Measurements from ENCODE around the gene DTD1.

Gene DTD1

DNA sequence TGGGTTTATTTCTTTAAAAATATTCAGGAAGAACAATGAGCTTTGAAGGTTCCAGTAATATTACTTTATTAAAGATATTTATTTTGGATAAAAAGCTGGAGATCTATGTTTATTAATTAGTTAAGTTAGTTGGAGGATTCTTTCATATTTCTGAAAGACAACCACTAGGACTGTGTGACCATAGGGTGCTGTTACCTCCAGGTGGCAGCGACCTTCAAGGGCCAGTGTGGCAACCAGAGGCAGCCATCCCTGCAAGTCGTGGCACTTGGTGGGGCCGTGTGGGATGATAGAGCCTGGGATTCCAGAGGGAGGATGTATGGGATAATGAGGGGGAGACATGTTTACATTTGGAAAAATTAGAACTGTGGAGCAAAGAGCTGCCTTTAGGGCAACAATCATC lies 130.3 kb downstream of the DTD1 start:
- Histone ChIP-seq H3K79me2 (ENCODE audit: insufficient read depth, low read length) (no peaks in the 10 kb centered on the region), H4K20me1 (ENCODE audit: insufficient read depth, low read length, poor library complexity, severe bottlenecking) (no peaks in the 10 kb centered on the region), H3K9me3 (ENCODE audit: insufficient read depth, low read depth, low read length) (0 out of 2 replicates have a peak, but pooled peaks cover 2% of the 10 kb centered on the region), H3K36me3 (ENCODE audit: insufficient read depth, low read length) (no peaks in the 10 kb centered on the region), H3K9ac (ENCODE audit: low read depth, low read length, poor library complexity, severe bottlenecking) (no peak overlapping the region), H3K4me3 (ENCODE audit: low read length, poor library complexity, severe bottlenecking) (no peak overlapping the region), H3K9me2 (replicated peaks; ENCODE audit: low read depth, low read length) (no peaks in the 10 kb centered on the region), H2AFZ (ENCODE audit: low read length) (no peak overlapping the region), H3K4me1 (ENCODE audit: insufficient read depth, low read length, poor library complexity, severe bottlenecking) (no peaks in the 10 kb centered on the region), H3K4me2 (ENCODE audit: low read depth, low read length, poor library complexity, severe bottlenecking) (no peak overlapping the region), H3K27me3 (ENCODE audit: insufficient read depth, low read length, poor library complexity, severe bottlenecking) (no peaks in the 10 kb centered on the region), H3F3A (ENCODE audit: low read depth) (no peaks in the 10 kb centered on the region)
- TF ChIP-seq EZH2phosphoT487 (IDR thresholded peaks at IDR 0.05; ENCODE audit: borderline replicate concordance), result no peak
- TF ChIP-seq, protein P1, sequence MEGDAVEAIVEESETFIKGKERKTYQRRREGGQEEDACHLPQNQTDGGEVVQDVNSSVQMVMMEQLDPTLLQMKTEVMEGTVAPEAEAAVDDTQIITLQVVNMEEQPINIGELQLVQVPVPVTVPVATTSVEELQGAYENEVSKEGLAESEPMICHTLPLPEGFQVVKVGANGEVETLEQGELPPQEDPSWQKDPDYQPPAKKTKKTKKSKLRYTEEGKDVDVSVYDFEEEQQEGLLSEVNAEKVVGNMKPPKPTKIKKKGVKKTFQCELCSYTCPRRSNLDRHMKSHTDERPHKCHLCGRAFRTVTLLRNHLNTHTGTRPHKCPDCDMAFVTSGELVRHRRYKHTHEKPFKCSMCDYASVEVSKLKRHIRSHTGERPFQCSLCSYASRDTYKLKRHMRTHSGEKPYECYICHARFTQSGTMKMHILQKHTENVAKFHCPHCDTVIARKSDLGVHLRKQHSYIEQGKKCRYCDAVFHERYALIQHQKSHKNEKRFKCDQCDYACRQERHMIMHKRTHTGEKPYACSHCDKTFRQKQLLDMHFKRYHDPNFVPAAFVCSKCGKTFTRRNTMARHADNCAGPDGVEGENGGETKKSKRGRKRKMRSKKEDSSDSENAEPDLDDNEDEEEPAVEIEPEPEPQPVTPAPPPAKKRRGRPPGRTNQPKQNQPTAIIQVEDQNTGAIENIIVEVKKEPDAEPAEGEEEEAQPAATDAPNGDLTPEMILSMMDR (conservative IDR thresholded peaks at IDR 0.05; ENCODE audit: low read length), result peak; percentile 41

DNA sequence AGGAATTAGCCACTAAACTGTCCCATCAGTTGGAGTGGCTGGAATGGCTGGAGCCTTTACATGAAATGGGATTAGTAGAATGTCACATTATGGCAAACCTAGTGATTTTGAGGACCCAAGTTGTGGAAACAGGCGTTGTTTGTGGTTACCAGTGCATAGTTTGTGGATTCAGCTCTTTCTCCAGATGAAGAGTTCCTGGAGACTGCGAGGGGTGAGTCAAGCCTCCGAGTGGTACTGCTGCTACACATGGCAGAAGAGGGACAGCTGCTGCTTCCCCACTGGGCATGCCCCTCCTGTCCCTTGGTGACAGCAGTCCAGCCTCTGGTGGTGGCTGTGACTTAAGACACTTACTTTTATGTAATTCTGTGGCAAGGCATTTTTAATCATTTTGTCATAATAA lies 131.6 kb downstream of the DTD1 start:
- Histone ChIP-seq H3K9ac (ENCODE audit: low read depth, low read length, poor library complexity, severe bottlenecking) (no peak overlapping the region), H3K4me1 (ENCODE audit: insufficient read depth, low read length, poor library complexity, severe bottlenecking) (no peaks in the 10 kb centered on the region), H3F3A (ENCODE audit: low read depth) (no peaks in the 10 kb centered on the region), H3K9me2 (replicated peaks; ENCODE audit: low read depth, low read length) (no peaks in the 10 kb centered on the region), H2AFZ (ENCODE audit: low read length) (no peak overlapping the region), H3K27me3 (ENCODE audit: insufficient read depth, low read length, poor library complexity, severe bottlenecking) (no peaks in the 10 kb centered on the region), H3K9me3 (ENCODE audit: insufficient read depth, low read depth, low read length) (0 out of 2 replicates have a peak, but pooled peaks cover 2% of the 10 kb centered on the region), H3K4me3 (ENCODE audit: low read length, poor library complexity, severe bottlenecking) (no peak overlapping the region), H3K4me2 (ENCODE audit: low read depth, low read length, poor library complexity, severe bottlenecking) (no peak overlapping the region), H3K36me3 (ENCODE audit: insufficient read depth, low read length) (no peaks in the 10 kb centered on the region), H3K79me2 (ENCODE audit: insufficient read depth, low read length) (no peaks in the 10 kb centered on the region), H4K20me1 (ENCODE audit: insufficient read depth, low read length, poor library complexity, severe bottlenecking) (no peaks in the 10 kb centered on the region)
- TF ChIP-seq, protein P1 (conservative IDR thresholded peaks at IDR 0.05; ENCODE audit: low read length), result no peak
- TF ChIP-seq EZH2phosphoT487 (IDR thresholded peaks at IDR 0.05; ENCODE audit: borderline replicate concordance), result no peak

DNA sequence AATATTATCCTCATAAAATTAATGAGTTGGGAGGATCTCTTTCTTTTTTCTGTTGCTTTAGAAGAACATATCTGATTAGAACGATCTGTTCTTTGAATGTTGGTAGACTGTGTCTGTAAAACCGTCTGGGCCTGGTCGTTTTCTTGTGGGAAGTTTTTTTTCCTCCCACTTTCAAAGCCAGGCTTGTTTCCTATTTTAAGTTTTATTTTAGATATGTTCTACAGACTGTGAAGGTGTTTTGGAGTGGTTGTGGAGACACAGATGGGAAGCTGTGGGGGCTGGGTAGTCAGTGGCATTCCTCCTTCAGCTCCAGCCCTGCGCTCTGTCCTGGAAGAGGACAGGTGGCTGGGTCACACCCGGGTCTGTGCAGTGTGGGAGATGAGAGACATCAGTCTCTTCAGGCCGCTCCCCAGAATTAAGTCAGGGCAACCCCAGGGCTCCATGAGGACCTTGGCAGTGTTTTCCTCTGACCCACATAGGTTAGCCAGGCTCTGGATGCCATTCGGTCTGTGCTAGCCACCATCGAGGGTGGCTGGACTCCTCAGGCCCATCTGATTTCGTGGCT lies 133.8 kb downstream of the DTD1 start:
- no peak overlapping the region for H2AFZ ChIP-seq (ENCODE audit: low read length)
- H3K9me2 ChIP-seq (replicated peaks; ENCODE audit: low read depth, low read length), result no peaks in the 10 kb centered on the region
- no peaks in the 10 kb centered on the region for H3K4me1 ChIP-seq (ENCODE audit: insufficient read depth, low read length, poor library complexity, severe bottlenecking)
- no peaks in the 10 kb centered on the region for H3K27me3 ChIP-seq (ENCODE audit: insufficient read depth, low read length, poor library complexity, severe bottlenecking)
- no peaks in the 10 kb centered on the region for H4K20me1 ChIP-seq (ENCODE audit: insufficient read depth, low read length, poor library complexity, severe bottlenecking)
- no peak overlapping the region for H3K4me3 ChIP-seq (ENCODE audit: low read length, poor library complexity, severe bottlenecking)
- H3K79me2 ChIP-seq (ENCODE audit: insufficient read depth, low read length), result no peaks in the 10 kb centered on the region
- H3K36me3 ChIP-seq (ENCODE audit: insufficient read depth, low read length), result no peaks in the 10 kb centered on the region
- no peak overlapping the region for H3K9ac ChIP-seq (ENCODE audit: low read depth, low read length, poor library complexity, severe bottlenecking)
- no peak overlapping the region for H3K4me2 ChIP-seq (ENCODE audit: low read depth, low read length, poor library complexity, severe bottlenecking)
- H3K9me3 ChIP-seq (ENCODE audit: insufficient read depth, low read depth, low read length), result 0 out of 2 replicates have a peak, but pooled peaks cover 2% of the 10 kb centered on the region
- no peaks in the 10 kb centered on the region for H3F3A ChIP-seq (ENCODE audit: low read depth)
- TF ChIP-seq, protein P1 (conservative IDR thresholded peaks at IDR 0.05; ENCODE audit: low read length), result no peak
- TF ChIP-seq EZH2phosphoT487 (IDR thresholded peaks at IDR 0.05; ENCODE audit: borderline replicate concordance), result no peak

Data from Loucy (cell line).